OCI-LY3 (cell line): ENCODE results near the gene DNAH17.
"Not testable (repeated sequence)": the region's sequence is repeated elsewhere in the genome, so short reads cannot be mapped to it uniquely, and the experiment has no call there.

ENCODE experiments used
- H2AFZ ChIP-seq: fragments of 200-600, 300-600 bp; shearing (Covaris generic); 2 replicates; pipeline ENCODE4 v1.6.0; 2014; ENCODE audit warnings: antibody characterized with exemption, low read depth, low read length
- H3K27ac ChIP-seq: fragments of 200-600, 300-600 bp; sonication (generic); 2 replicates; pipeline ENCODE4 v1.5.1; 2014; ENCODE audit warnings: mild to moderate bottlenecking, low read length, moderate library complexity, mixed read lengths
- H3K27me3 ChIP-seq: fragments of 200-600, 300-600 bp; sonication (generic); 2 replicates; pipeline ENCODE4 v1.6.1; 2014; ENCODE audit warnings: low read depth, low read length, mixed read lengths
- H3K36me3 ChIP-seq: fragments of 200-600, 300-600 bp; sonication (generic); replicated peaks from 2 replicates; pipeline ENCODE3; 2014; ENCODE audit warnings: low read depth, low read length, mixed read lengths
- H3K4me1 ChIP-seq: fragments of 300-600, 200-600 bp; sonication (generic); 2 replicates; pipeline ENCODE4 v1.6.1; 2014; ENCODE audit warnings: low read length, mixed read lengths
- H3K4me2 ChIP-seq: fragments of 200-600, 300-600 bp; sonication (generic); 2 replicates; pipeline ENCODE4 v1.6.1; 2014; ENCODE audit warnings: low read length, mixed read lengths
- H3K4me3 ChIP-seq: fragments of 300-600, 200-600 bp; sonication (generic); 2 replicates; pipeline ENCODE4 v1.5.1; 2014; ENCODE audit warnings: antibody characterized with exemption, mild to moderate bottlenecking, low read length, moderate library complexity
- H3K79me2 ChIP-seq: fragments of 300-600, 200-600 bp; shearing (Covaris generic); 2 replicates; pipeline ENCODE4 v1.6.1; 2014; ENCODE audit warnings: mild to moderate bottlenecking, low read length, mixed read lengths
- H3K9ac ChIP-seq: fragments of 300-600, 200-600 bp; shearing (Covaris generic); 2 replicates; pipeline ENCODE4 v1.6.0; 2014; ENCODE audit warnings: mild to moderate bottlenecking, low read length, moderate library complexity
- H3K9me3 ChIP-seq: fragments of 200-600, 300-600 bp; shearing (Covaris generic); 2 replicates; pipeline ENCODE4 v1.6.1; 2014; ENCODE audit warnings: low read length, mixed read lengths; ENCODE audit not compliant: insufficient read depth
- H4K20me1 ChIP-seq: fragments of 200-600, 300-600 bp; sonication (generic); 2 replicates; pipeline ENCODE4 v1.6.1; 2016; ENCODE audit warnings: low read length, mixed read lengths; ENCODE audit not compliant: insufficient read depth
- EZH2phosphoT487 ChIP-seq: fragments of 200-600 bp; shearing (Covaris generic); IDR thresholded peaks from 2 replicates; pipeline ENCODE4 v1.6.1; 2018; ENCODE audit warnings: antibody characterized with exemption, mixed run types, low read depth
- TF ChIP-seq, protein P1 (sequence below): fragments of 200-600, 300-600 bp; sonication (generic); IDR thresholded peaks from 2 replicates; pipeline ENCODE4 v1.5.1; 2014; ENCODE audit warnings: antibody characterized with exemption, low read length, low read depth

The DNAH17 gene

DNA sequence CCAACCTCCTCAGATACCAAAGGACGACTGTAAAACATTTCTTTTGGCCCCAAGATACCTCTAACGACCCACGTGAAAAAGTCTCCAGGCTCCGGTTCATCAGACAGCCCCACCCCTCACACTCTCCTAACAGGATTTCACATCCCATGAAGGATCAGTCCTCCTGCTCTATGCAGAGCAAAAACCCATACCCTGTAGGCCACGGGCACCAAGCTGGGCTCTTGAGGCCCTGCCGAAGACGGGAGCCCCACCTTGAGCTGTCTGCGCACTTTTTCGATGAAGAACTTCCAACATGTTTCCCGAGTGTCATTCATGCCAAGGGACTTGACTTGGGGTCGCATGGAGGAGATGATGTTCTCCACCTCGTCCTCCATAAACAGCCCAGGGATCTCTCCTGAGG, 108.8 kb downstream of the DNAH17 start:
- H3K4me3 ChIP-seq: no peak overlapping the region
- H3K4me1 ChIP-seq: peaks cover 15% of the 10 kb centered on the region
- H3K36me3 ChIP-seq: no peaks in the 10 kb centered on the region
- no peak overlapping the region for H2AFZ ChIP-seq
- no peaks in the 10 kb centered on the region for H3K79me2 ChIP-seq
- H3K4me2 ChIP-seq: no peak overlapping the region
- H3K27ac ChIP-seq: no peak overlapping the region
- H3K9ac ChIP-seq: no peak overlapping the region
- no peaks in the 10 kb centered on the region for H3K27me3 ChIP-seq
- H3K9me3 ChIP-seq: no peaks in the 10 kb centered on the region
- TF ChIP-seq EZH2phosphoT487: no peak
- TF ChIP-seq, protein P1, sequence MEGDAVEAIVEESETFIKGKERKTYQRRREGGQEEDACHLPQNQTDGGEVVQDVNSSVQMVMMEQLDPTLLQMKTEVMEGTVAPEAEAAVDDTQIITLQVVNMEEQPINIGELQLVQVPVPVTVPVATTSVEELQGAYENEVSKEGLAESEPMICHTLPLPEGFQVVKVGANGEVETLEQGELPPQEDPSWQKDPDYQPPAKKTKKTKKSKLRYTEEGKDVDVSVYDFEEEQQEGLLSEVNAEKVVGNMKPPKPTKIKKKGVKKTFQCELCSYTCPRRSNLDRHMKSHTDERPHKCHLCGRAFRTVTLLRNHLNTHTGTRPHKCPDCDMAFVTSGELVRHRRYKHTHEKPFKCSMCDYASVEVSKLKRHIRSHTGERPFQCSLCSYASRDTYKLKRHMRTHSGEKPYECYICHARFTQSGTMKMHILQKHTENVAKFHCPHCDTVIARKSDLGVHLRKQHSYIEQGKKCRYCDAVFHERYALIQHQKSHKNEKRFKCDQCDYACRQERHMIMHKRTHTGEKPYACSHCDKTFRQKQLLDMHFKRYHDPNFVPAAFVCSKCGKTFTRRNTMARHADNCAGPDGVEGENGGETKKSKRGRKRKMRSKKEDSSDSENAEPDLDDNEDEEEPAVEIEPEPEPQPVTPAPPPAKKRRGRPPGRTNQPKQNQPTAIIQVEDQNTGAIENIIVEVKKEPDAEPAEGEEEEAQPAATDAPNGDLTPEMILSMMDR: no peak
- H4K20me1 ChIP-seq: no peaks in the 10 kb centered on the region

DNA sequence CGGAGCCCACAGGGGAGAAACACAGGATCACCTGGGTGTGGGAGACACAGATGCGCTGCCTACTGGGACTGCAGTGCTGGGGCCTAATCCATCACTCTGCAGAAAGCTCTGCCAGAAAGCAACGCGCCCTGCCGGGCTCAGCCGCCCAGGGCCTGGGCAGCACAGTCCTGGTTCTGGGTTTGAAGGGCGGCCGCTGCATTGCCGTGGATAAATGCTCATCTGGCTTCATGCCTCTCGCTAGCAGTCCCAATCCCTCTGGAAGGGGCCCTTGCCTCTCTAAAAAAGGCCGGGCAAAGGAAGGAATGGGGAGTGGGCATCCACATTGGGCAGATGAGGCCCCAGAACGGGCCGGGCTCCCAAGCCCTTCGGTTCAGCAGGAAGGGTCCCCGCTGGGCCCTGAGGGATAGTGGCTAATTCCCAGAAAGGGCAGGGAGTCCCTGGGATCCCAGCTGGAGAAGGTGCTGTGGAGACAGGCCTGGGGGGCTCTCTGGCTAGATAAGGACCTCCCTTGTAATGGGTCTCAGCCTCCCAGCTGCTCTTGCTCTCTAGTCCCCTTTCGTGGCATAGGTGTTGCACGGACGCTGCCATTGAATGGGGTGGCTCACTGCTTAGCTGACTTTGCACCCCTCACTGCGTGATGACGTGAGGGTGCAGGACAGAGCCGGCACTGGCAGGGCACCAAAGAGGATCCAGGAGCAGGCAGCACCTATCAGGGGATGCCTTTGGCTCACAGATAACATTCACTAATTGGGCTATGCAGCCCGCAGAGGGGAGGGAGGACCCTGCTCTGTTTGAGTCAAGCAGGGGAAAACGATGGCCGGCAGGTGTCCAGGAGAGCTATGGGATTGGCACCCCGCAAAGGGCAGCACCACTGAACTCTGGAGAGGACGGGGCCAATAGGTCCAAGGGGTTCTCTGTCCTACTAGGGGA, 110.1 kb downstream of the DNAH17 start:
- H3K36me3 ChIP-seq: no peaks in the 10 kb centered on the region
- H3K79me2 ChIP-seq: no peaks in the 10 kb centered on the region
- peaks cover 5% of the 10 kb centered on the region for H3K4me1 ChIP-seq
- H2AFZ ChIP-seq: no peak overlapping the region
- no peaks in the 10 kb centered on the region for H4K20me1 ChIP-seq
- H3K27me3 ChIP-seq: no peaks in the 10 kb centered on the region
- H3K4me3 ChIP-seq: no peak overlapping the region
- no peak overlapping the region for H3K9ac ChIP-seq
- TF ChIP-seq, protein P1: no peak
- no peak for TF ChIP-seq EZH2phosphoT487
- no peak overlapping the region for H3K4me2 ChIP-seq
- H3K27ac ChIP-seq: no peak overlapping the region
- H3K9me3 ChIP-seq: no peaks in the 10 kb centered on the region

DNA sequence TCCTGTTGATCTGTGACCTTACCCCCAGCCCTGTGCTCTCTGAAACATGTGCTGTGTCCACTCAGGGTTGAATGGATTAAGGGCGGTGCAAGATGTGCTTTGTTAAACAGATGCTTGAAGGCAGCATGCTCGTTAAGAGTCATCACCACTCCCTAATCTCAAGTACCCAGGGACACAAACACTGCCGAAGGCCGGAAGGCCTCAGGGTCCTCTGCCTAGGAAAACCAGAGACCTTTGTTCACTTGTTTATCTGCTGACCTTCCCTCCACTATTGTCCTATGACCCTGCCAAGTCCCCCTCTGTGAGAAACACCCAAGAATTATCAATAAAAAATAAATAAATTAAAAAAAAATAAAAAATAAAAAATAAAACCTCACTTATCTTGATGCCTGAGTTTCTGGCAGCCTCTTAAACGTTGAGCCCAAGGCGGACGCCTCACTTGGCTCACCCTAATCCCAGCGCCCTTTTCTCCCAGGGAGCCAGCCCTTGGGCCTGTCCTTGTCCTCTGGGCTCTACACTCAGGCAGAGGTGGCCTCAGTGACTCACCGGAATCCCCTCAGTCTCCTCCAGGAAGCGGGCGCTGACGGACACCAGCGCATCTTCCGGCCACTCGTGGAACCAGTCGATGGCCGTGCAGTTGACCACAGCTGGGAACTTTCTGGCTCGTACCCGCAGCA, 110.9 kb downstream of the DNAH17 start:
- H3K9me3 ChIP-seq, H3K4me2 ChIP-seq, H3K27ac ChIP-seq, H2AFZ ChIP-seq, H3K27me3 ChIP-seq, H4K20me1 ChIP-seq, H3K36me3 ChIP-seq, H3K79me2 ChIP-seq, H3K4me3 ChIP-seq, H3K9ac ChIP-seq, H3K4me1 ChIP-seq: not testable (repeated sequence)

DNA sequence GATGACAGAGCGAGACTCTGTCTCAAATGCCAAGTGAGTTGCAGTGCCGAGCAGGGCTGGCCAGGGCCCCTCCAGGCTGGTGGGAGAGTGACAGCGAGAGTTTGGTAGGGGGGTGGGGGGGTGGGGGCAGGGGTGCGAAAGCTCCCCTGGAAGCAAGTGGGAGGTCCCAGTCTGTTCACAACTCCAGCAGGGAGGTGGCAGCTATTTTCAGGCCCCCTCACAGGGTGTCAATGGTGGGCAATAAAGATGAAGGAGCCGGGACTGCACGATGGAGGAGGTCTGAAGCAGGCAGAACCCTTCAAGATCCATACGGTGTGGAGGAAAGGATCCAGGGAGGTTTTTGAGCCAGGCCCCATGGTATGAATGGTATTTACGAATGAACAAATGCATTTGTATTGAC, 115.0 kb downstream of the DNAH17 start:
- Histone ChIP-seq H4K20me1 (no peaks in the 10 kb centered on the region), H3K4me3 (no peak overlapping the region), H3K27ac (no peak overlapping the region), H3K9me3 (no peaks in the 10 kb centered on the region), H3K9ac (no peak overlapping the region), H3K4me2 (no peak overlapping the region), H3K4me1 (no peaks in the 10 kb centered on the region), H3K27me3 (no peaks in the 10 kb centered on the region), H2AFZ (no peak overlapping the region), H3K36me3 (no peaks in the 10 kb centered on the region), H3K79me2 (no peaks in the 10 kb centered on the region)
- TF ChIP-seq EZH2phosphoT487: no peak
- TF ChIP-seq, protein P1: no peak
